Thoracic aorta (tissue), 2 donors: ENCODE measurements around the gene TPSB2. TPM values are rescaled to one million over a fixed set of nuclear protein-coding genes. Genes with fewer than 3 reads are reported as not detected.

ENCODE experiments used
- ATAC-seq: fragments of 150-250 bp; one replicate; pipeline ENCODE4 v1.8.0; 2017; ENCODE audit warnings: low read depth; ENCODE audit not compliant: insufficient number of reproducible peaks, low FRiP score
- DNase-seq: peaks from one replicate; pipeline ENCODE4 v3.0.0-alpha.2; 2020; ENCODE audit warnings: low spot score
- H3K27ac ChIP-seq, 2 donors: fragments of 200-600 bp; sonication (generic); 1 replicate in 1 of 2; 2 replicates in 1 of 2; pipeline ENCODE4 v1.5.1; 2016; ENCODE audit warnings: mild to moderate bottlenecking in 2 of 2, moderate library complexity in 2 of 2
- H3K27me3 ChIP-seq: fragments of 200-600 bp; sonication (generic); replicated peaks from 2 replicates; pipeline ENCODE4 v1.6.0; 2016; ENCODE audit warnings: mild to moderate bottlenecking; ENCODE audit not compliant: insufficient read depth
- H3K36me3 ChIP-seq: fragments of 200-600 bp; sonication (generic); one replicate; pipeline ENCODE4 v1.5.1; 2016
- H3K4me1 ChIP-seq, 2 donors: fragments of 200-600 bp; sonication (generic); 1 replicate in 1 of 2; 2 replicates in 1 of 2; pipeline versions ENCODE4 v1.5.1 to v1.6.0; 2016; ENCODE audit warnings: low read depth in 2 of 2, mild to moderate bottlenecking in 1 of 2; ENCODE audit not compliant: control insufficient read depth in 1 of 2
- H3K4me3 ChIP-seq: fragments of 200-600 bp; sonication (generic); 2 replicates; pipeline ENCODE4 v1.5.1; 2016; ENCODE audit warnings: mild to moderate bottlenecking
- H3K9me3 ChIP-seq: fragments of 200-600 bp; sonication (generic); 2 replicates; pipeline ENCODE4 v1.5.1; 2016
- CTCF ChIP-seq: fragments of 200-600 bp; sonication (generic); IDR thresholded peaks from one replicate; pipeline ENCODE4 v1.5.1; 2019; ENCODE audit warnings: antibody characterized with exemption
- total RNA-seq, 2 donors: library from RNA; depleted of rRNA; stranded (reverse); fragments of >200 nt; gene quantifications; one replicate each; pipeline versions ENCODE4 v1.1.0 to v1.2.3, GENCODE V29; 2016

The TPSB2 gene
- total RNA-seq, 2 donors from 2014 or later, result 58.3 to 198 TPM

GRCh38 chr16:1182316-1182671 is 47.7 kb downstream of the TPSB2 start:
- Histone ChIP-seq H3K27ac (peak overlapping the region; percentile 83 to 91), H3K4me3 (peak overlapping the region; percentile 61), H3K4me1 (peaks cover 24 to 40% of the 10 kb centered on the region in 2 donors), H3K27me3 (no peaks in the 10 kb centered on the region), H3K9me3 (no peaks in the 10 kb centered on the region), H3K36me3 (no peaks in the 10 kb centered on the region)
- DNase-seq (peak; percentile 61), ATAC-seq (peak; percentile 45)
- TF ChIP-seq CTCF, result no peak

DNA sequence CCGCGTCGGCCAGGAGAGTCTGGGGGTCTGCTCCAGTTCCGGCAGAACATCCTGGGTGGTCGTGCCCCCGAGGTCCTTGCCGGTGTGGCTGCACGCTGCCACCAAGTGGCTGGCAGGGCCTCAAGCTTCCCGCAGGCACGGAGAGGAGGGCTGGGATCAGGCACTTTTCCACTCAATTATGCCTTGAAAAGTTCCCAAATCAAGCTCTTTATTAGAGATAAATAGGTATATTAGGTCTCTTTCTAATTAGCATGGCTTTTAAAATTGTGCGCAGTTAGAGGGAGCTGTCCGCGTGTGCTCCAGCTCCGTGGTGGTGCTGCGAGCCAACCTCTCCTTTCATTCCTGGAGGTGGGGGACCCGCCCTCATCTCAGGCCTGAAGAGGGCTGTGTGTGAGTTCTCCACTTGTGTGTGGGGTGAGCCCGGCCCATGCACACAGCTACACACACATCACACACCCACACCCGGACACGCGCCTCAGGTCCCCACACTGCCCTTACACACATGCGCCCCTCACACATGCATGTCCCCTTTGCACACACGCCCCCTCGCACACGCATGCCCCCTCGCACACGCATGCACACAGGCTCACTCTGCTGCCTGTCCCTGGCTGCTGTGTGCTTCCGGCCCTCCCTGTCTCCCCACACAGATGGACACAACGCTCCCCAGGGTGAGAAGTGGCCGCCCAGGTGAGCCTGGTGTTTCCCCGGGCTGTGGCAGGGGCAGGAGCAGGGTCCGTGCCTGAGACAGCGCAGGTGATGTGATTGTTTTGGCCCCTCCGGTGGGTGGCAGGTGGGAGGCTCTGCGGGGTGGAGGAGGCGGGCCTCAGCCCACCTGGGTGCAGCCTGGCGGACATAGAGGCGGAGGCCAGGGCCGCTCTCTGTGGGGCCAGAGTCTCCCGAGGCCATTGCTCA is 48.3 kb downstream of the TPSB2 start:
- peaks cover 24 to 40% of the 10 kb centered on the region in 2 donors for H3K4me1 ChIP-seq
- H3K36me3 ChIP-seq, result no peaks in the 10 kb centered on the region

GRCh38 chr16:1180549-1181403 is 49.2 kb downstream of the TPSB2 start:
- H3K27me3 ChIP-seq, result no peaks in the 10 kb centered on the region
- peak overlapping the region; percentile 83 to 91 for H3K27ac ChIP-seq
- peaks cover 24 to 40% of the 10 kb centered on the region in 2 donors for H3K4me1 ChIP-seq
- no peak for DNase-seq
- peak; percentile 50 for ATAC-seq
- no peak for TF ChIP-seq CTCF
- H3K9me3 ChIP-seq, result no peaks in the 10 kb centered on the region
- H3K4me3 ChIP-seq, result peak overlapping the region; percentile 61
- no peaks in the 10 kb centered on the region for H3K36me3 ChIP-seq

More for the DNA sequence above, 48.3 kb downstream of the TPSB2 start:
- TF ChIP-seq CTCF, result no peak
- Histone ChIP-seq H3K27me3 (no peaks in the 10 kb centered on the region), H3K4me3 (peak overlapping the region; percentile 61), H3K27ac (peak overlapping the region; percentile 83 to 91), H3K9me3 (no peaks in the 10 kb centered on the region)
- DNase-seq (no peak), ATAC-seq (no peak)

Other genes with a start within 250 kb of the TPSB2 start
- 10 to 100 TPM in 1 of 2 donors, 1 to 10 TPM in 1; 5.7 to 10.1 TPM for gene SOX8, start 248.4 kb downstream of the TPSB2 start, total RNA-seq
- 1 to 10 TPM; 3.0 to 3.8 TPM for gene SSTR5, start 157.4 kb downstream of the TPSB2 start, total RNA-seq
- 1 to 10 TPM; 4.3 to 7.0 TPM for gene C1QTNF8, start 133.9 kb downstream of the TPSB2 start, total RNA-seq
- 10 to 100 TPM; 14.7 to 33.0 TPM for gene CACNA1H, start 77.1 kb downstream of the TPSB2 start, total RNA-seq
- under 1 TPM in 1 of 2 donors, not detected in 1; 0.54 TPM for gene TPSG1, start 4.9 kb downstream of the TPSB2 start, total RNA-seq
- gene TPSAB1, start 10.5 kb upstream of the TPSB2 start, total RNA-seq, result 100 to 1,000 TPM in 1 of 2 donors, 10 to 100 TPM in 1; 26.0 to 164 TPM
- gene TPSD1, start 25.9 kb upstream of the TPSB2 start, total RNA-seq, result 1 to 10 TPM in 1 of 2 donors, not detected in 1; 3.1 TPM
- 10 to 100 TPM; 68.2 to 76.1 TPM for gene UBE2I, start 79.5 kb upstream of the TPSB2 start, total RNA-seq
- gene BAIAP3, start 103.5 kb upstream of the TPSB2 start, total RNA-seq, result 10 to 100 TPM in 1 of 2 donors, 1 to 10 TPM in 1; 2.5 to 15.7 TPM
- gene TSR3, start 121.7 kb upstream of the TPSB2 start, total RNA-seq, result 100 to 1,000 TPM in 1 of 2 donors, 10 to 100 TPM in 1; 61.7 to 124 TPM
- gene GNPTG, start 121.7 kb upstream of the TPSB2 start, total RNA-seq, result 10 to 100 TPM; 67.9 to 69.7 TPM
- gene UNKL, start 184.5 kb upstream of the TPSB2 start, total RNA-seq, result 10 to 100 TPM; 22.1 to 42.8 TPM
- gene UQCC4, start 190.6 kb upstream of the TPSB2 start, total RNA-seq, result 10 to 100 TPM; 15.2 to 19.3 TPM
- gene PERCC1, start 200.9 kb upstream of the TPSB2 start, total RNA-seq, result not detected
- gene CCDC154, start 214.4 kb upstream of the TPSB2 start, total RNA-seq, result under 1 TPM; 0.63 to 0.81 TPM
- 10 to 100 TPM; 43.3 to 47.0 TPM for gene CLCN7, start 244.8 kb upstream of the TPSB2 start, total RNA-seq